Suppressor macrophage treated with lipopolysaccharide for 4 hours (primary cell): Measurements from ENCODE around the gene FHL2.

Experiments
- DNase-seq: peaks from one replicate; pipeline ENCODE4 v3.0.0-alpha.2; 2020

FHL2 gene

GRCh38 chr2:105396254-105397024, 2.4 kb downstream of the FHL2 start:
- DNase-seq = peak; percentile 38

DNA sequence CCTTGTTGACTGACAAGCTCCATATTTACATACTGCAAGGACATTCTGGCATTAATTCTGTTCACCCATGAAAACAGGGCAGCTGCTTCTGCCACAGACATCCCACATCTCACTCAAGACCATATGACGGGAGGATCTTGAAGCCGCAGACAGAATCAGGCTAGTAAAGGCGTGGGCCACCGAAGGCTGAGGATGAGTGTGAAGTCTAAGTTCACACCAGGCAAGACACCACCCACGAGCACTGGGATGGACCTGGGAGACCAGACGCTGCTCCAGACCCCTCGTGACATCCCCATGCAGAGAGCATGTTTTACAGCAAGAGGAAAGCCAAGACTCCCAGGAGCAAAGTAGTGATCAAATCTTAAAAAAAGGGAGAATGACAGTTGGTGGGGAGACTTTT, 3.2 kb downstream of the FHL2 start:
- no peak for DNase-seq

GRCh38 chr2:105394951-105395611, 3.8 kb downstream of the FHL2 start:
- no peak for DNase-seq

DNA sequence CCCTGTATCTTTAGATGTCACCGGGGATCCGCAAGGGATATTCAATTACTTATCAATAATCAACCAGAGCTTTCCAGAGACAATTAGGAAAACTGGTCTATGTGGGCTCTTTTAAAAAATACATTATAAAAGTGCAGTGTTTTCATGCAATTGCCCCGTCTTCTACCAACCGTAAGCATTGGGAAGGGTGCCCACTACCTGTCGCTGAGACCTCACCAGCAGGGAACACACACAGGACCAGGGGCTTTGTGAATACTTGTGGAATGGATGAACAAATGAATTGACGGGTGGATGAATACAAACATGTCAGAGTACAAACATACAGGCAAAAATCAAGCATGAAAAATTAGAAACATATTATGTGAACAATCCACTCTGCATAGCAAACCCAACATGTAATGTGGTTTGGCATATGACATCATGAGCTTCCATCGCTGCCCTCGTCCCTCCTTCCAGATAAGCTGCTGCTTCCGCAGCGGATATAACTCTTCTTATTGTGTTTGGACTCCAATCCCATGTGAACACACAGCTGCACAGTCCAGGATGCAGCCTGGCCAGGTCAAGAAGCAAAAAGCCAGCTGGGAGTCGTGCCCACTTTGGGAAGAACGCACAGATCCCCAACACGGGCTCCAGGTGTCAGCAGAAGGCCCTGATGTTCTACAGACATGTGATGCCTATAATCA, 5.3 kb downstream of the FHL2 start:
- no peak for DNase-seq

DNA sequence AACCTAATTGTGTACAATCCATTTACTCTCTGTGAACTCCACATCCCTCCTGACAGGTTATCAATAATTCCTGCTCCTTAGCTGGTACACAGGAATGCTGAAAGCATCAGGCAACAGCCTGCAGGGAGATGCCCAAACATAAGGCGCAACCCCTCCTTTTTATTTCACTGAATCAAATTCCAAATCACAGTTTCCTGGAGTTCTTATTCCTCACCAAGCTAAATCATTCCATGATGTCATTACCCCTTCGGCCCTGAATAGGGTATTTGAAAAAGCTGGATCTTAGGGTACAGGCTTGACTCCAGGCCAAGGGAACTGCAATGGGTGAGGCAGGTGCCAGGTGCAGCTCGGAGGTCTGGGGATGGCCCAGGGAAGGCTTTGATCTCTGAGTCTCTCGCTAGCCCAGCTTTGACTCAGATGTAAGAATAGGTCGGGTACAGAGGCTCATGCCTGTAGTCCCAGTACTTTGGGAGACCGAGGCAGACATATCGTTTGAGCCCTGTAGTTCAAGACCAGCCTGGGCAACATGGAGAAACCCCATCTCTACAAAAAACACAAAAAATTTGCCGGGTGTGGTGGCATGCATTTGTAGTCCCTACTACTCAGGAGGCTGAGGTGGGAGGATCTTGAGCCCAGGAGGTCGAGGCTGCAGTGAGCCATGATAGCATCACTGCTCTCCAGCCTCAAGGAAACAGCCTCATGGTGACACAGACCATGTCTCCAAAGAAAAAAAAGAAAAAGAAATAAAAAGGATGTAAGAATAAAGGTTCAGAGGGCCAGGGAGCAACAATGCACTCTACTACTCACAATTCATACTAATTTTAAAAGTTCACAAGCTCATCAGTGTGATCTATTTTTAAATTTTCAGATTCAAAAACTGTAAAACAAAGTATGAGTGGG, 6.8 kb downstream of the FHL2 start:
- no peak for DNase-seq

DNA sequence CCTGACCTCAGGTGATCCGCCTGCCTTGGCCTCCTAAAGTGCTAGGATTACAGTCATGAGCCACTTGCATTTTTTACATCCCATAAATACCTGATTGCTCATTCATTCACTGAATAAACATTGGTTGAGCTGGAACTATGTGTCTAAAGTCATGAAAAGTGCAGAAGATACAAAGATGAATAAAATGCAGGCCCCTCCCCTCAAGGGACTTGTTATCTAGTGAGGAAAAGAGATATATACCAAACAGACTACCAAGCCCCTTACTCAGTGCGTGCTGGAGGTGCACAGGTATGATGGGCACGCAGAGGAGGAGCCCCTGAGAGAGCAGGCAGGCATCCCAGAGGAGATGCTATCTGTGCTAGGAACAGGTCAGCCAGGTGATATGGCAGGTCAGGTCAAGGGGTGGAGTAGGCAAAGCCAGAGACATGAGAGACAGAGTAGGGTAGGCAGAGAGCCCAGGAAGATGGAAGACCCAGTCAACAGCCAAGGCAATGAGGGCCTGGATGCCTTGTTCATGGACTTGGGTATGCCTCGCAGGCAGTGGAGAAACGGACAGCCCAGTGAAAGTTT, 7.7 kb downstream of the FHL2 start:
- no peak for DNase-seq

GRCh38 chr2:105390454-105390853, 8.4 kb downstream of the FHL2 start:
- no peak for DNase-seq

GRCh38 chr2:105388971-105389381, 9.9 kb downstream of the FHL2 start:
- no peak for DNase-seq

GRCh38 chr2:105387225-105387624, 11.6 kb downstream of the FHL2 start:
- DNase-seq = no peak

DNA sequence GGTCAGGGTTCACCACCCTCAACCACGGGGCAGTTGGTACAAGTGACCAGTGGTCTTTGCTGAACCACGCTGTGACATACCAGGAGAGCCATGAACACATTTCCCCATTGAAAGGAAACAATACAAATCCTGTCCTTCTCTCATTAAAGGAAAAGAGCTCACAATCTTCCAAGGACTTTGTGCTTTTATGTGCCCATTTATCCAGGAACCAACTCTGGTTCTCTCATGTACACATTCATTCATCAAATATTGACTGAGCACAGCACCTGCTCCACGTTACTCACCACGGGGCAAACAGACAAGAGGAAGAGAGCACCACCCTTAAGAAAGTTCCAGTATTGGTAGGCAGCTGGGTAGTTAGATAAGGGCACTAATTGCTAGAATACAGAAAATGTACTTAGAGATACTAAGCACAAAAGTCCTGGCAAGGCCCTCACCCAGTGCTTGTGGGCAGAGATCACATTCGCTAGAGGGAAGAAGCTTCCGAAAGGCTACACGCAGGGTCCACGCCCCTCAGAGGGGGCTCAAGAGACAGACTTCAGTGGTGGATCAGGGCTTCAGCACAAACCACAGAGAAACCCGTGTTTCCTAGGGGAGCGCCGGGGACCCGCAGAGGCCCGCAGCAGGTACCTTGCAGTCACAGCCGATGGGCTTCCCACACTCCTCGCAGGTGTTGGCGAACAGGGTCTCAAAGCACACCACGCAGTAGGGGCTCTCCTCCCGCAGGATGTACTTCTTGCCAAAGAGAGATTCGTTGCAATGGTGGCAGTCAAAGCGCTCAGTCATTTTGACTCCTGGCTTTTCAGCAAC, 12.9 kb downstream of the FHL2 start:
- DNase-seq = no peak

DNA sequence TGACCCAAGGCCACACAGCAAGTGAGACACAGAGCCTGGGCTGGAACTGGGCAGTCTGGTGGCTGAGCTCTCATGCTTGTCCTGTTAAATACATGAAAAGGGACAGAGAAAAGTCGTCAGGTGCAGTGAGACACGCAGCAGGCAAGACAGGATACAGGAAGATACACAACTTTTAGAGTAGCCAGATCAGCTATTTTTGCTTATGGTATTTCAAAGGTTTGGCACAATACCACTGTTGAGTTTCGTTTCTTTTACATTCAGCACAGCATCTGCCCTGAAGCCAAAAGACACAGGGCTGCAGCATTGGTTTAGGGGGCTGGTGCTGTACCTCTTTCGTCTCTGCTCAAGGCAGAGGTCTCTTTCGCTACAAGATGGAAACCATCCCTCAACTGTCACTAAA, 14.0 kb downstream of the FHL2 start:
- DNase-seq = no peak

DNA sequence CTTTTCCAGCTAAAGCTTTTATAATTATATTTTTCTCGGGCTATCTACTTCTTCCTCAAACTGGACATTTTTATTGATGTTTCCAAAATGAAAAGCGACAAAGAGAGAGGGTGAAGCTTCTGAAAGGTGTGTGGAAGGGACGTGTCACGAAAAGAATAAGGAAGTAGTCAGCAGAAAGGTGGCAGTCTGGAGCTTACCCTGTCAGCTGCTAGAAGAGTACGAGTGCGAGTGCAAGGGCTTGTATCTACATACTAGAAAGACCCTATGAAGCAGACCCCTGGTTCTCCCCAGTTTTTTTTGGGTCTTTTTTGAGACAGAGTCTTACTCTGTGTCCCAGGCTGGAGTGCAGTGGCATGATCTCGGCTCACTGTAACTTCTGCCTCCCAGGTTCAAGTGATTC, 14.6 kb downstream of the FHL2 start:
- DNase-seq = no peak

DNA sequence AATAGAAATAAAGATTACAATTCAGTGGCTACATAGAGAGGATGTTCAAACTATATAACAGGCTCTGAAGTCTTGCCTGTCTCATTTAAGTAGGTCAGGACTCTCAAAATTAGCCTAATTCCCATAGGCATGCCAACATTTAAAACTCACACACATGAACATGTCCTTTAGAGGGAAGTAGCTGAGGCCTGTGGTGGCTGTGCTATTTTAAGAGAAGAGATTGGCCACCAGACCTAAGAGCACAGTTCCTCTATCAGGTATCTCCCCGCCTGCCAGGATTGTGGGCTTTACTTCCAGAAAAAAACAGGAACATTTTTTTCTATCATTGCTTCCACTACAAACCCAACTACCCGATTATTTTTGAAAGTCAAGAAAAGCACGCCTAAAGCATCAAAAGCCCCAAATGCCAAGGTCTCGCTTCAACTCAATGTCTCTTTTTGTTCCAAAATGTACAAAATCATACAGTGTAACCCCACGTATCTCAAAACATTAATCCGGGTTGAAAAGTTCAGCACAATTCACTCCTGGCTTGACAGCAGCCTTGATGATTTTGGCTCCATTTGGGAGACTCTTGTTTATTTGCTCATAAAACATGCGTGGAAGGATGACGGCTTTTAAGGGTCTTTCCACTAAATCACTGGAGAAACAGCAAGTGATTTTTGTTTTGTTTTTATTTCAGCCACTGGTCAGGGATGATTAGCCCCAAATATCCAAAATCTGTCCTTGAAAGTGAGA, 15.3 kb downstream of the FHL2 start:
- no peak for DNase-seq

- no peak for DNase-seq
These were observed 16.7 kb downstream of the FHL2 start for GRCh38 chr2:105382177-105382576.

DNA sequence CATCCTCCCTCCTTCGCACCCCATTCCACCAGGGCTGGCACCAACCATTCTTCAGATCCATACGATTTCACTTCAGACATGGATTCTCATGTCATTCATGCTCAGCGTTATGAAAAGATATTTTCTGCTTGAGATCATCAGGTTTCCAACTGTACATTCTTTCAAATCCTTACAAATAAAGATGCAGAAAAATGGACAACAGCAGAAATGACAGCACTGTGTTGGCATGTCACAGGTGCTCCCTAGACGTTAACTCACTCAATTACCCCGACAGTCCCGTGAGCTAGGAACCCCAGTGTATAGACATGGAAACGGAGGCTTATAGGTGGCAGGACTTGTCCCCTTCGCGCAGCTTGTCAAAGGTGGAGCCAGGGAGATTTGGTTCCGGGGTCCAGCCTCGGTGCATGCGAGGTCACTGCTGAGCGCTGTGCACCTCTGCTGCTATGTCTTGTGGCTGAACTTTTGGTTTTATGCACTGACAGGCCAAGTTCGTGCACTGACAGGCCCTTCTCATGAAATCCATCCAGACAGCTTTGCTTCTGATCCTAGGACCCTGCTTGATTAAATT, 17.7 kb downstream of the FHL2 start:
- DNase-seq = no peak

- no peak for DNase-seq
These were observed 18.3 kb downstream of the FHL2 start for GRCh38 chr2:105380432-105381100.

DNA sequence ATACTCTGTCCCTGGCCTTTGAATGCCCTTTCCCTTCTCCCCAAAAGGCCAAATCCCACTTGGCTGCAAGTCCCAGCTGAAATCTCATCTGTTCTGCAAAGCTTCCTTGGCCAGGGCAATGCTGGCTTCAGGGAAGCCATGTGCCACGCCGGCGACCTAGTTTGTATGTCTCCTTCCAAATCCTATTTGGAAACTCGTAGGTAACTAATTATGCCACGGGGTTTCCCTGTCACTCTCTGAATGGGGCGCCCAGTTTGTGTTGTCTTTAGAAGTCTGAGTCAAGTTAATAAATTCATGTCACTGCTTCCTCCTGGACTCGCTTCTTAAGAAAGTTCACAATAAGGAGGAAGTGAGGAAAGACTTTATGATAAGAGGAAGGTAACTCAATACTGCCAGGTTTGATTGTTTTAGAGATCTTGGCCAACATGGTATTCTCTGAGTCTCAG, 19.1 kb downstream of the FHL2 start:
- DNase-seq = no peak

DNA sequence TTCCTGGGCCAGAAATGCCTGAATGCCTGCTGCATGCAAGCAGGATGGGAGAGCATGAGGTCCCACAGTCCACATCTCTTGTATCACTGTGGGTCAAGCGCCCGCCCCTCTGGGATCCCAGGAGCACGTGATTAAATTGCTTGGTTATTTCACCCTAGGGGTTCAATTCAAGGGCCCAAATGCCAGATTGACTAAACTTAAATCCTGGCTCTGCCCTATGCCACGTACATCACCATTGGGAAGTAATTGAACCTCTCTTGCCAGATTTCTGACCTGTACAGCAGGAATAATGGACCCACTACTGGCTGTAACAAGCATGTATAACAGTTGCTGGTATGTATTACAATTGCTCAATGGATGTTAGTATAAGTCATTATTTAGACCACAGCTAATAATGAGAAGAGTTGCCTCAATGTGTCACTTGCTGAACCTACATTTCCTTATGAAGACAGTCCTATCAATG, 19.9 kb downstream of the FHL2 start:
- DNase-seq = no peak

GRCh38 chr2:105378276-105378840, 20.5 kb downstream of the FHL2 start:
- no peak for DNase-seq

DNA sequence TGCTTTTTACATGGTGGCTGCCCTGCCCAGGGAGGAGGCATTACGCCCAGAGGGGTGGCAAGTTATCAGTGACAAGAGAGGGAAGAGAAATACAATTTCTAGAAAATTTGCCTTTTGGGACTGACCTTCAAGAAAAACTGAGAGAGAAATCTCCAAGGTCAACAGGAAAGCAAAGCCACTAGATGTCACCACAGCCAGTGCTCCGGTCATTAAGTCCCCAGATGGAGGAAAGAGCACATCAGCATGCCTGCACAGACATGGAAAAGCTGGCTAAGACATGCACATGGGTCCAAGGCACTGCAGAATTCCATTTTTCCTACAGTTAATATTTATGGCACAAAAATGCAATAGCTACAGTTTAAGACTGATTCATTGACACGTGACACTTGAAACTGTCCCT, 21.0 kb downstream of the FHL2 start:
- DNase-seq = no peak
